H1 (cell line): ENCODE results near the gene CCDC174. TPM values are rescaled to one million over a fixed set of nuclear protein-coding genes. Genes with fewer than 3 reads are reported as not detected.

Experiments used
- CTCF ChIA-PET: fragments of 300-600 bp; sonication (Branson Sonifier 250); formaldehyde crosslinking; loops from one replicate; lab custom pipeline; 2021; ENCODE audit not compliant: partially characterized antibody; lab: Charles Lee
- POLR2A ChIA-PET: fragments of 300-600 bp; sonication (Branson Sonifier 250); formaldehyde crosslinking; loops from one replicate; lab custom pipeline; 2021; ENCODE audit warnings: inconsistent platforms; ENCODE audit not compliant: partially characterized antibody; lab: Charles Lee
- DNase-seq, 2 experiments: peaks; one replicate each; pipeline versions ENCODE4 v3.0.0 to v3.0.0-alpha.2; 2010 to 2022; ENCODE audit warnings: low spot score in 2 of 2, low read depth in 1 of 2, mixed read lengths in 1 of 2
- FAIRE-seq: peaks from 2 replicates; lab custom pipeline; 2011; peaks lifted over from hg19 to GRCh38; lab: Jason Lieb, UNC
- H2AFZ ChIP-seq: 2 replicates; pipeline ENCODE4 v1.8.1; 2012; ENCODE audit warnings: low read length, inconsistent platforms
- H2AK5ac ChIP-seq: 2 replicates; pipeline ENCODE4 v1.6.1; 2013; ENCODE audit warnings: low read depth, low read length
- H2BK120ac ChIP-seq: replicated peaks from 2 replicates; pipeline ENCODE3; 2013; ENCODE audit warnings: low read depth, low read length, inconsistent platforms
- H2BK12ac ChIP-seq: 2 replicates; pipeline ENCODE4 v1.6.1; 2013; ENCODE audit warnings: low read depth, low read length
- H2BK15ac ChIP-seq: 2 replicates; pipeline ENCODE4 v1.6.1; 2013; ENCODE audit warnings: low read length
- H2BK20ac ChIP-seq: 2 replicates; pipeline ENCODE4 v1.6.1; 2013; ENCODE audit warnings: low read length
- H2BK5ac ChIP-seq: 2 replicates; pipeline ENCODE4 v1.6.1; 2013; ENCODE audit warnings: low read depth, low read length
- H3K14ac ChIP-seq: 2 replicates; pipeline ENCODE4 v1.6.1; 2013; ENCODE audit warnings: inconsistent platforms; ENCODE audit not compliant: insufficient read length
- H3K18ac ChIP-seq: 2 replicates; pipeline ENCODE4 v1.6.1; 2013; ENCODE audit warnings: low read length; ENCODE audit errors: extremely low read depth
- H3K23ac ChIP-seq: 2 replicates; pipeline ENCODE4 v1.6.1; 2013; ENCODE audit warnings: inconsistent platforms; ENCODE audit not compliant: insufficient read length
- H3K23me2 ChIP-seq: 2 replicates; pipeline ENCODE4 v1.6.1; 2013; ENCODE audit warnings: low read depth, low read length
- H3K27ac ChIP-seq: 2 replicates; pipeline ENCODE4 v1.6.1; 2011; ENCODE audit warnings: low read depth, low read length, inconsistent platforms
- H3K27me3 ChIP-seq, 4 experiments: replicated peaks in 1 of 4; 1 replicate in 1 of 4; 2 replicates in 3 of 4; pipeline versions ENCODE4 v1.6.1 to v1.8.1; 2011 to 2013; ENCODE audit warnings: low read length in 3 of 4, mild to moderate bottlenecking in 3 of 4, inconsistent platforms in 2 of 4, mixed read lengths in 2 of 4, moderate library complexity in 1 of 4; ENCODE audit not compliant: control insufficient read depth in 3 of 4, insufficient read depth in 3 of 4; ENCODE audit errors: extremely low read depth in 1 of 4
- H3K36me3 ChIP-seq, 4 experiments: 2 replicates each; pipeline versions ENCODE4 v1.6.1 to v1.8.1; 2011 to 2013; ENCODE audit warnings: mild to moderate bottlenecking in 4 of 4, low read length in 3 of 4, moderate library complexity in 2 of 4, control low read depth in 1 of 4, inconsistent platforms in 1 of 4; ENCODE audit not compliant: insufficient read depth in 4 of 4, control insufficient read depth in 2 of 4
- H3K4ac ChIP-seq: replicated peaks from 2 replicates; pipeline ENCODE3; 2013; ENCODE audit warnings: low read length, low read depth, mixed read lengths, inconsistent platforms; ENCODE audit not compliant: insufficient read length
- H3K4me1 ChIP-seq, 4 experiments: replicated peaks in 1 of 4; 1 replicate in 1 of 4; 2 replicates in 3 of 4; pipeline versions ENCODE4 v1.6.1 to v1.8.1; 2011 to 2013; ENCODE audit warnings: low read length in 3 of 4, inconsistent platforms in 2 of 4, mixed read lengths in 1 of 4; ENCODE audit not compliant: insufficient read depth in 4 of 4, control insufficient read depth in 3 of 4
- H3K4me2 ChIP-seq, 2 experiments: 2 replicates each; pipeline versions ENCODE4 v1.6.1 to v1.8.1; 2011 to 2013; ENCODE audit warnings: low read depth in 2 of 2, low read length in 2 of 2, control low read depth in 1 of 2, inconsistent platforms in 1 of 2, mild to moderate bottlenecking in 1 of 2; ENCODE audit not compliant: insufficient read depth in 1 of 2
- H3K4me3 ChIP-seq, 4 experiments: fragments of 200-600, 300-600 bp in 1 of 4; sonication (generic), shearing (Covaris generic), sonication (Bioruptor Twin) in 1 of 4; 2 replicates each; pipeline versions ENCODE4 v1.5.1 to v1.8.1; 2011 to 2016; ENCODE audit warnings: low read length in 4 of 4, low read depth in 3 of 4, control low read depth in 2 of 4, inconsistent platforms in 2 of 4, mild to moderate bottlenecking in 2 of 4, mixed read lengths in 1 of 4, moderate library complexity in 1 of 4; ENCODE audit not compliant: insufficient read depth in 2 of 4; ENCODE audit errors: extremely low read depth in 1 of 4
- H3K56ac ChIP-seq: replicated peaks from 2 replicates; pipeline ENCODE3; 2013; ENCODE audit warnings: low read depth, mild to moderate bottlenecking, mixed read lengths, low read length, inconsistent platforms; ENCODE audit not compliant: insufficient read length
- H3K79me1 ChIP-seq: 2 replicates; pipeline ENCODE4 v1.6.1; 2013; ENCODE audit warnings: low read depth, low read length, control low read depth
- H3K79me2 ChIP-seq, 2 experiments: 2 replicates each; pipeline versions ENCODE4 v1.6.1 to v1.8.1; 2012 to 2013; ENCODE audit warnings: low read length in 2 of 2, mild to moderate bottlenecking in 2 of 2, inconsistent platforms in 1 of 2; ENCODE audit not compliant: insufficient read depth in 2 of 2, control insufficient read depth in 1 of 2
- H3K9ac ChIP-seq, 4 experiments: replicated peaks in 1 of 4; 1 replicate in 1 of 4; 2 replicates in 3 of 4; pipeline versions ENCODE4 v1.6.1 to v1.8.1; 2011 to 2013; ENCODE audit warnings: low read depth in 3 of 4, low read length in 3 of 4, control low read depth in 2 of 4, mild to moderate bottlenecking in 2 of 4, moderate library complexity in 2 of 4, inconsistent platforms in 1 of 4; ENCODE audit errors: extremely low read depth in 1 of 4
- H3K9me3 ChIP-seq, 2 experiments: 2 replicates each; pipeline versions ENCODE4 v1.6.1 to v1.8.1; 2012 to 2013; ENCODE audit warnings: mild to moderate bottlenecking in 2 of 2, moderate library complexity in 2 of 2, control low read depth in 1 of 2, inconsistent platforms in 1 of 2, low read depth in 1 of 2, low read length in 1 of 2, mixed read lengths in 1 of 2; ENCODE audit not compliant: insufficient read depth in 2 of 2
- H4K20me1 ChIP-seq, 2 experiments: replicated peaks in 1 of 2; 2 replicates each; pipeline versions ENCODE3 to v1.8.1; 2011 to 2013; ENCODE audit warnings: inconsistent platforms in 2 of 2, low read length in 2 of 2, mild to moderate bottlenecking in 1 of 2; ENCODE audit not compliant: insufficient read depth in 2 of 2, control insufficient read depth in 1 of 2
- H4K5ac ChIP-seq: 2 replicates; pipeline ENCODE4 v1.6.1; 2013; ENCODE audit warnings: low read length, low read depth, mixed read lengths, inconsistent platforms; ENCODE audit not compliant: insufficient read length
- H4K8ac ChIP-seq: 2 replicates; pipeline ENCODE4 v1.8.0; 2013; ENCODE audit warnings: mild to moderate bottlenecking, moderate library complexity, low read length, inconsistent platforms; ENCODE audit not compliant: insufficient read depth; ENCODE audit errors: extremely low read depth
- H4K91ac ChIP-seq: replicated peaks from 2 replicates; pipeline ENCODE3; 2013; ENCODE audit warnings: low read length, mixed read lengths, inconsistent platforms; ENCODE audit not compliant: insufficient read length
- ATF2 ChIP-seq: IDR thresholded peaks from 2 replicates; pipeline ENCODE4 v1.6.1; 2012; ENCODE audit warnings: low read length, inconsistent platforms
- BACH1 ChIP-seq: IDR thresholded peaks from 2 replicates; pipeline ENCODE4 v1.6.1; 2012; ENCODE audit warnings: low read length, improper control_type of control experiment
- CHD1 ChIP-seq: IDR thresholded peaks from 2 replicates; pipeline ENCODE4 v1.6.1; 2012; ENCODE audit warnings: low read depth, low read length, improper control_type of control experiment
- CHD2 ChIP-seq: IDR thresholded peaks from 2 replicates; pipeline ENCODE4 v1.6.1; 2012; ENCODE audit warnings: low read length, improper control_type of control experiment
- CREB1 ChIP-seq: IDR thresholded peaks from 2 replicates; pipeline ENCODE4 v1.6.1; 2012; ENCODE audit warnings: inconsistent platforms
- EP300 ChIP-seq, 2 experiments: IDR thresholded peaks; 1 replicate in 1 of 2; 2 replicates in 1 of 2; pipeline ENCODE4 v1.6.1; 2011 to 2012; ENCODE audit warnings: low read depth in 2 of 2, low read length in 2 of 2, mild to moderate bottlenecking in 2 of 2, borderline replicate concordance in 1 of 2, inconsistent platforms in 1 of 2, moderate library complexity in 1 of 2
- FOSL1 ChIP-seq: IDR thresholded peaks from 2 replicates; pipeline ENCODE4 v1.6.1; 2011; ENCODE audit warnings: mild to moderate bottlenecking, low read depth, low read length, moderate library complexity; ENCODE audit not compliant: insufficient read depth
- JUND ChIP-seq: IDR thresholded peaks from 2 replicates; pipeline ENCODE4 v1.6.1; 2011; ENCODE audit warnings: mild to moderate bottlenecking, improper control_type of control experiment, low read length
- KDM1A ChIP-seq: fragments of 200-600, 300-600 bp; sonication (generic); IDR thresholded peaks from 2 replicates; pipeline ENCODE4 v1.7.1; 2016; ENCODE audit warnings: mild to moderate bottlenecking, low read length, borderline replicate concordance
- POLR2AphosphoS5 ChIP-seq: IDR thresholded peaks from 2 replicates; pipeline ENCODE4 v1.6.1; 2011; ENCODE audit warnings: low read depth, low read length
- SIX5 ChIP-seq: IDR thresholded peaks from 2 replicates; pipeline ENCODE4 v1.6.1; 2011; ENCODE audit warnings: mild to moderate bottlenecking, low read depth, low read length
- TBP ChIP-seq: IDR thresholded peaks from 2 replicates; pipeline ENCODE4 v1.6.1; 2011; ENCODE audit warnings: low read depth, low read length, improper control_type of control experiment
- YY1 ChIP-seq: IDR thresholded peaks from 2 replicates; pipeline ENCODE4 v1.6.1; 2011; ENCODE audit warnings: low read depth, mild to moderate bottlenecking, low read length
- ZNF274 ChIP-seq: IDR thresholded peaks from 2 replicates; pipeline ENCODE4 v1.7.0; 2012; ENCODE audit warnings: low read length, borderline replicate concordance; ENCODE audit errors: extremely low read depth
- WGBS, 2 experiments: shearing (Covaris generic) in 1 of 2; methylation state at CpG; one replicate each; pipeline versions ENCODE4 v1.1.6 to v1.1.7; 2013 to 2015; ENCODE audit warnings: low lambda C conversion rate in 2 of 2, mixed read lengths in 2 of 2, inconsistent platforms in 1 of 2, low coverage in 1 of 2, missing lambda C conversion rate in 1 of 2; ENCODE audit not compliant: insufficient replicate concordance in 2 of 2, insufficient coverage in 1 of 2, insufficient read length in 1 of 2; ENCODE audit errors: extremely low coverage in 1 of 2, missing lambda C conversion rate in 1 of 2; 5-methylcytosine and 5-hydroxymethylcytosine counted together
- polyA plus RNA-seq, 7 experiments: library from polyadenylated mRNA; depleted of rRNA in 3 of 7; stranded (reverse) in 5 of 7; unstranded in 2 of 7; fragments of >200 nt in 5 of 7; fragments of 200-250 nt in 2 of 7; gene quantifications; 1 replicate in 5 of 7; 2 replicates in 1 of 7; 4 replicates in 1 of 7; pipeline versions ENCODE4 v1.2.1 to v1.2.3, GENCODE V29; 2011 to 2013; ENCODE audit warnings: missing spikeins in 2 of 7, mixed read lengths in 2 of 7
- total RNA-seq: library from RNA; stranded (reverse); fragmentation: NEBNext Ultra II Directional; extraction: Animal tissue kit (Norgen Biotek cat#: 25700); gene quantifications from 2 replicates; pipeline ENCODE4 v1.2.1, GENCODE V29; 2021

The CCDC174 gene
- total and polyA plus RNA-seq, 2 of the 8 experiments (the other 6 are each of a cell fraction or from before 2014, with no cell fraction given), result 3.5 to 11.9 TPM

DNA sequence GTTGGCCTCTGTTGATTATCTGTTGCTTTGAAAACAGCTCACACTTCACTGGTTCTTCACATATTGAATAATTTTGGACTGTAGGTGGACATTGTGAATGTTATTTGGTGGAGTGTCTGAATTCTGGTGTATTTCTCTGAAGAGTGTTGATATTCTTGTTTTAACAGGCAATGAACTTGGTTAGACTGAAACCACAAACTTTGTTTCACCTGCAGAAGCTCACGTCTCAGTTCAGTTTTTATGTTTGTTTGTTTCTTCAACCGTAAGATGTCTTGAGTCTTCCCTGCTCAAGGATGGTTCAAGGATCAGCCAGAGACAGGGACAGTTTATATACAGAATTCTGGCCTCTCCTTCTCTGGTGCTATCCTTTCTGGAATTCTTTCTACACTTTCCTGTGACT is 67.0 kb downstream of the CCDC174 start:
- Histone ChIP-seq H3K4me2 (no peak overlapping the region), H3K9ac (no peak overlapping the region), H3K18ac (no peak overlapping the region), H3K4me1 (no peaks in the 10 kb centered on the region), H2BK12ac (no peak overlapping the region), H2AFZ (no peak overlapping the region), H4K91ac (no peak overlapping the region), H3K36me3 (no peaks in the 10 kb centered on the region), H4K8ac (no peak overlapping the region), H3K9me3 (no peaks in the 10 kb centered on the region), H3K79me2 (no peaks in the 10 kb centered on the region), H2BK15ac (no peak overlapping the region), H3K27me3 (no peaks in the 10 kb centered on the region), H3K79me1 (no peaks in the 10 kb centered on the region), H4K20me1 (no peaks in the 10 kb centered on the region), H3K23me2 (no peaks in the 10 kb centered on the region), H3K14ac (no peak overlapping the region), H3K4me3 (no peak overlapping the region), H2BK20ac (no peak overlapping the region), H3K56ac (no peak overlapping the region), H3K23ac (no peak overlapping the region), H2BK5ac (no peak overlapping the region), H3K4ac (no peak overlapping the region), H4K5ac (no peak overlapping the region), H2AK5ac (no peak overlapping the region), H2BK120ac (no peak overlapping the region), H3K27ac (no peak overlapping the region)
- no peak for TF ChIP-seq CHD1
- no peak for TF ChIP-seq JUND
- TF ChIP-seq YY1, result no peak
- no peak for TF ChIP-seq POLR2AphosphoS5
- TF ChIP-seq CREB1, result no peak
- no peak for TF ChIP-seq SIX5
- no peak for TF ChIP-seq TBP
- no peak for TF ChIP-seq ZNF274
- no peak for TF ChIP-seq EP300 (IDR thresholded peaks at IDR 0.05; ENCODE audit: borderline replicate concordance in 1 of 2, low read depth in 2 of 2, low read length in 2 of 2)
- TF ChIP-seq KDM1A, result no peak
- no peak for TF ChIP-seq BACH1
- no peak for TF ChIP-seq ATF2
- TF ChIP-seq CHD2, result no peak
- no peak for TF ChIP-seq FOSL1
- ChIA-PET POLR2A (no interaction called here), CTCF (interaction anchor here (1.2 to 2.1 kb wide), 4 partner anchors 16 to 65 kb away, joined by 3 to 12 read pairs (median 4); no protein-coding TSS in a partner anchor)
- FAIRE-seq (no peak), DNase-seq (no peak)
- 80% methylated on average over 2 of the region's 2 CpGs; no CpG with 5 or more reads in 1 of the 2 experiments for WGBS, 2 experiments
